ENCODE data around the gene SLC35D3. TPM values are rescaled to one million over a fixed set of nuclear protein-coding genes. Genes with fewer than 3 reads are reported as not detected.
"Not testable (repeated sequence)": the region's sequence is repeated elsewhere in the genome, so short reads cannot be mapped to it uniquely, and the experiment has no call there.

Gene SLC35D3, protein sequence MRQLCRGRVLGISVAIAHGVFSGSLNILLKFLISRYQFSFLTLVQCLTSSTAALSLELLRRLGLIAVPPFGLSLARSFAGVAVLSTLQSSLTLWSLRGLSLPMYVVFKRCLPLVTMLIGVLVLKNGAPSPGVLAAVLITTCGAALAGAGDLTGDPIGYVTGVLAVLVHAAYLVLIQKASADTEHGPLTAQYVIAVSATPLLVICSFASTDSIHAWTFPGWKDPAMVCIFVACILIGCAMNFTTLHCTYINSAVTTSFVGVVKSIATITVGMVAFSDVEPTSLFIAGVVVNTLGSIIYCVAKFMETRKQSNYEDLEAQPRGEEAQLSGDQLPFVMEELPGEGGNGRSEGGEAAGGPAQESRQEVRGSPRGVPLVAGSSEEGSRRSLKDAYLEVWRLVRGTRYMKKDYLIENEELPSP
- total RNA-seq, result not detected
- long read RNA-seq, donor 1, result 0 reads
- long read RNA-seq, donor 2, result 0 reads

DNA sequence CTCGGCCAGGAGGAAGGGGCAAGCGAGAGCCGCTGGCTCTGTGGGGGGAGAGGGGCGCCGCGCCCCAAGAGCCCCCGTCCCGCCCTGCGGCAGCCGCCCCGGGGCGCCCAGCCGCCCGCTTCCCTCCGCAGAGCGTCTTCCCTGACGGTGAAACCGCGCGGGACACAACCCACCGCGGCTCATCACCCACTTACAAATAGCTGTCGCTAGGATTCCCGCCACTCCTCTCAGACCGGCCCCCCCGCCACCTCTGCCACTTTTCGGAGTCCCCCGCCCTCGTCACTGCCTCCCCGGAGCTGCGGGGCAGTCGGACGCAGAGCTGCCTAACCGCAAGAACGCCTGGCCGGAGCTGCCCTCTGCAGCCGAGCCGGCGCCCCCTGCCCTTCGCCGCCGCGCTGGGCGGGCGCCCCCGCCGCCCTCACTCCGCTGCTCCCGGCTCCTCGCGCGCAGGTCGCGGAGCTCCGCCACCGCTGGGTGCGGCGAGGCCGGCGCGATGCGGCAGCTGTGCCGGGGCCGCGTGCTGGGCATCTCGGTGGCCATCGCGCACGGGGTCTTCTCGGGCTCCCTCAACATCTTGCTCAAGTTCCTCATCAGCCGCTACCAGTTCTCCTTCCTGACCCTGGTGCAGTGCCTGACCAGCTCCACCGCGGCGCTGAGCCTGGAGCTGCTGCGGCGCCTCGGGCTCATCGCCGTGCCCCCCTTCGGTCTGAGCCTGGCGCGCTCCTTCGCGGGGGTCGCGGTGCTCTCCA, at the start of gene SLC35D3:
SLC35D3 (plus strand) TSS at position 366 of the 749 bp plus-strand sequence; CDS start at position 494, 128 bp downstream.
- DNase-seq (ENCODE audit: low spot score), result no peak
- intact Hi-C loops (cut with DNase I), result no loop called here

DNA sequence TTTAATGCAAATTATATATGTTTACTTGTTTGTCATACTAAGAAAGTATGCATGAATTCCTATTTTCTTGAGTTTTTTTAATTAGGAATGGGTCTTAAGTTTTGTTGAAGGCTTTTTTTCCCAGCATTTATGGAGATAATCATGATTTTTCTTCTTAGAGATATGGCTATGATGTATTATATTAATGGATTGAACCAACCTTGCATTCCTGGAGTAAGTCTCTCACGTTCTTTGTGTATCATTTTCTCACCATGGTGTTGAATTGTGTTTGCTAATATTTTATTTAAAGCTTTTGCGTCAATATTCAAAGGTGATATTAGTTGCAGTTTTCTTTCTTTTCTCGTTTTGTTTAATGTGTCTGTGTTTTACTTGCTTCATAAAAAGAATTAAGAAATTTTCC, 48.4 kb upstream of the SLC35D3 start:
- intact Hi-C loops (cut with DNase I), result no loop called here
- DNase-seq (ENCODE audit: low spot score), result no peak

DNA sequence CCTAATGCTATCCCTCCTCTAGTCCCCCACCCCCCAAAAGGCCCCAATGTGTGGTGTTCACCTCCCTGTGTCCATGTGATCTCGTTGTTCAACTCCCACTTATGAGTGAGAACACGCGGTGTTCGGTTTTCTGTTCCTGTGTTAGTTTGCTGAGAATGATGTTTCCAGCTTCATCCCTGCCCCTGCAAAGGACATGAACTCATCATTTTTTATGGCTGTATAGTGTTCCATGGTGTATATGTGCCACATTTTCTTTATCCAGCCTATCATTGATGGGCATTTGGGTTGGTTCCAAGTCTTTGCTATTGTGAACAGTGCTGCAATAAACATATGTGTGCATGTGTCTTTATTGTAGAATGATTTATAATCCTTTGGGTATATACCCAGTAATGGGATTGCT, 45.6 kb upstream of the SLC35D3 start:
- intact Hi-C loops (cut with DNase I), result not testable (repeated sequence)

DNA sequence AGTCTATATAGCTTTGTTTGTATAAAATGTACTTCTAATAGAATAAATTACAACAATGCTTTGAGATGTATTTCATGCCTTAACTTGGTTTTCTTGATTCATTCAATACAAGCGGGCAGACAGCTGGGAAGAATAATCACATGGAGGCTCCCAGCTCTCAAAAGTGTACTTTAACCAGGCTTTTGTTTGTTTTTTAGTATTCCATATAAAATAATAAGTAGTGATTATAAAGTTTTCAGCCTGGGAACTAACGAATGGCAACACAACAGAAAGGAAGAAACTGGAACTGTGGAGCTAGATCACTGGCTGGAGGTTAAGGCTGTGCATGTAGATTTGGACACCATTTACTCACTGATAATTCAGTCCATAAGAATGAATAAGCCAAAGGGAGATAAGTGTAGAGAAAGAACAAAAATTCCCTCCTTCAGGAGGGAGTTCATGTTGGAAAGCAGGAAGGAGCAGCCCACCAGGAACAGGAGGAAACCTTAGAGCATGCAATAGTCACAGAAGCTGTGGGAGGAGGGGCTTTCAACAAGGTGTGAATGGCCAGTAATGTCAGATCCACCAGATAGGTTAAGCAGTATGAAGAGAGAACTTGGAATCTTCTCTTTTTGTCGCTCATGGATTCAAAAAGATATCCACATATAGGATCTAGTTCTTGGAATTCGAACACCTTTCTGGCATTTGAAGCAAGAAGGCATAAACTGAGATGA, 41.2 kb upstream of the SLC35D3 start:
- intact Hi-C loops (cut with DNase I), result no loop called here
- DNase-seq (ENCODE audit: low spot score), result no peak

More for the DNA sequence above, 45.6 kb upstream of the SLC35D3 start:
- DNase-seq (ENCODE audit: low spot score), result not testable (repeated sequence)

DNA sequence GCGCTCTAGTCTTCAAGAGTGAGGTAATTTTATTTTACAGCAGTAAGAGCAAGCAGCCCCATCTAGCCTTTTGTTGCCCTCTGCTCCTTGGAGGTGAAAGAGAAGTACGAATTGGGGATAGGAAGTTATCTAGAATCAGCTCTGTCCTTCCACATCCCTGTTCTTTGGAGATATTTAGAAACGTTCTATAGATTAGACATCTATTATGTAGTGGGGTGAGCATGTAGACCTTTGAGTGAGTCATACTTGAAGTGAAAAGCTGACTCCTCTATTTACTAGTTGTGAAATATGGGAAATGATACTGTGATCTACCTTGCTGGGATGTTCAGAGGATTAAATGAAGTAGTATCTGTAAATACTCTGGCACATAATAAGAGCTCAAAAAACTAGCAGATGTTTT, 36.0 kb upstream of the SLC35D3 start:
- intact Hi-C loops (cut with DNase I), result no loop called here
- DNase-seq (ENCODE audit: low spot score), result no peak

DNA sequence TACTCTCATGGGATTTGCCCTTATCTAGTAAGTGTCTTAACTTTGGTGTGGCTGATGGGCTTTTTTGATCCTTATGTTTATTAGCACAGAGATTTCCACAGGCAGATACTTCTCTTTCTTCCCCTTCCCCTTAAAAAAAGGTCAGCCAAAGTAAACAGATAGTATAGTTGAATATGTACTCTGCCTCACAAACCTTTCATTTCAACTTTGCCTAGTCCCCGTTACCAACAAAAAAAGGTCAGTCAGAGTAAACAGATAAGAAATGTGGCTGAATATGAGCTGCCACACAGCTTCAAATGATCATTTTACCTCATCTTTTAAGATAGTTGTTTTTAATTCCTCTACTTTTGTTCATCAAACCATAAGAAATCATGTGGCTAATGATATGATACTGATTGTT, 34.1 kb upstream of the SLC35D3 start:
- no peak for DNase-seq (ENCODE audit: low spot score)
- intact Hi-C loops (cut with DNase I), result no loop called here

DNA sequence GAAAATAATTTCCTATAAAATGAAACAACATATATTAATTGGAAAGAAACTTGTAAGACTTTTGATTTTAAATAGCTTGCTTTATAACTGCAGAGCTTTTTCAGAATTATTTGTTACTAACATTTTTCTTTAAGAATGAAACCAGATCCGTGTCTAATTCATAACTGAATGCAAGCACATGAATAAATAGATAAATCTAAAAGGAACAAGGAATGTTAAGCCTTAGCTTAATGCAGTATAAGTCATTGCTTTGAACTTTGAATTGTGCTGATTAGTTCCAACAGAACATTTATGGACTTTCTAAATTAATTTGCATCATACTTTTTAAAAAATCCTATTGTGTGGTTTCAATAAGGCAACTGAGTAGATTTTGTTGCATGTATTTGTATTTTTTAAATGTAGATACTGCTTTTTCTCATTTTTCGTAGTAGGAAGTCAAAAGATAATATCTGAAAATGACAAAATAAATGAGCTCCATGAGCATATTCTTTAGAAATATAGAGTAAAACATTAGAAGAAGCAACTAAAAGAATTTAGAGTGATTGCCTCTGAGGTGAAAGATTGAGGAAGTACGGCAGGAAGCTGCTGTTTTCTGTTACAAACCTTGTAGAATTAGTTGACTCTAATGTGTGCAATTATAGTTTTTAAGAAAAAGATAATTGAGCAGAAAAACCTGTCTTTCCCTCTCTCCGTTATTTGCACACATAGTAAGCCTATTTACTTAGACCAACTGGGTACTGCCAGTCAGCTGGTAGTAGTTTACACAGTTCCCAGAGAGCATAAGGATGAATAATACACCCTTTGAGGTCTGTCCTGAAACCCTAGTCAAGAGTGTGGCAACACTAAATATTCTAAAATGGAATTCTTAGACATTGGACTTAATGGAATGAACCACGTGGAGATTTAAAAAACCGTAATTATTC, 32.6 kb upstream of the SLC35D3 start:
- no peak for DNase-seq (ENCODE audit: low spot score)
- intact Hi-C loops (cut with DNase I), result no loop called here

DNA sequence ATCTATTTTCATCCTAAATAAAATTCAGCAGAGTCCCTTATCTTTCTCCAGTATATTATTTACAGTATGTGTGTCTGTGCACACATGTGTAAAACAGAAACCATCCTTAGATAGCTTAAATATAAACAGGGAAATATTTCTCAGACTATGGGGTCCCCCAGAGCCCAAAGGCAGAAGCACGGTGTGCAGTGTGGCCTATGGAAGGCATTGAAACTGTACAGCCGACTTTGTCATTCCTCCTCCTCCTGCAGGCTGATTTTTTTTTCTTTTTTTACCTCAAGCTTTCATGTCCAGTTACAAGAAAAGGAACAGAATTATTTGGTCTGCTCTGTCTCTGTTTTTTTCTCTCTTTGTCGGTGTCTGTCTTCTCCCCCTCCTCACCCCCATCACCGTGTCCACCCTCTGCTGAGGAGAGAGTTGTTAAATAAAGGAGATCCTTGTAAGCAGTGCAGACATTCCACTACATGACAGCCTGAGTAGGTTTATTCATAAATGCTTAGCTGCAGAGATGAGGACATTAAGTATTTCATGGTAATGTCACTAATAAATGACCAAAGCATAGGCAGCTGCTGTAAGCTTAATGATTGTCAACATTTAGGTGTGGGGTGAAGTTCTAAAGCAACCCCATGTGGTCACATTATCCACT, 31.8 kb upstream of the SLC35D3 start:
- DNase-seq (ENCODE audit: low spot score), result no peak
- intact Hi-C loops (cut with DNase I), result no loop called here

DNA sequence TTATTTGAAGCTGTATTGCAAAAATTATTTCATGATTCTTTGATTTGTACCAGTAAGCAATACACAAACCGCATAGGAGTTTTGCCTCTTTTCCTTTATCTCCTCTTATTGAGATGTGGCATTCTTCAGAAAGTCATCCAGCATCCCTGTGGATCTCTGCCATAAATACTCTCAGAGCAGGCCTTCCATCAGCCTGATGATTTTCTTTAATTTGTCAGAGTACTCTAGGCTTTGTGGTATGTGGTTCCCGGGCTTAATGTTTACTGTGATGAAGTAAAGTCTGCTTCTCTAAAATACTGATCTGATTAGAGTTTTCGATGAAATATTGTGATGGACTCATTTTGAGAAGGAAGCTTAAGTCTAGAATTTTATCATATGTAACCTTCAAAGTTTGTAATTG, 31.1 kb upstream of the SLC35D3 start:
- intact Hi-C loops (cut with DNase I), result no loop called here
- DNase-seq (ENCODE audit: low spot score), result no peak

DNA sequence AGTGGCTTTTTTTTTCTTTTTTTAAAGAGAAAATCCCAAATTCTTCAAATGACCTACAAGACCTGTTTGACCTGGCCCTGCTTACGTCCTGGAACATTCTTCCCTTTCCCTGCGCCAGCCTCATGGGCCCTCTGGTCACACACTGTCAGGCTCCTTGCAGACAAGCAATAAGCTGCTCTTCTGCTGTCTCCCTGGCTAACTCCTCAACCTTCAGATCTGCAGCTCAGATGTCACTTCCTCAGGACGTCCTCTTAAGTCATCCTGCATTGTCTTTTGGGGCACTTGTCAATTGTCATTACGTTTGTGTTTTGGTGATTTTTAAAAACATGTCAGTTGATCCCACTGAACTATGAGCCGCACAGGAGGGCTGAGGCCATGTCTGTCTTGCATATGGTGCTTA, 28.9 kb upstream of the SLC35D3 start:
- no peak for DNase-seq (ENCODE audit: low spot score)
- intact Hi-C loops (cut with DNase I), result no loop called here

DNA sequence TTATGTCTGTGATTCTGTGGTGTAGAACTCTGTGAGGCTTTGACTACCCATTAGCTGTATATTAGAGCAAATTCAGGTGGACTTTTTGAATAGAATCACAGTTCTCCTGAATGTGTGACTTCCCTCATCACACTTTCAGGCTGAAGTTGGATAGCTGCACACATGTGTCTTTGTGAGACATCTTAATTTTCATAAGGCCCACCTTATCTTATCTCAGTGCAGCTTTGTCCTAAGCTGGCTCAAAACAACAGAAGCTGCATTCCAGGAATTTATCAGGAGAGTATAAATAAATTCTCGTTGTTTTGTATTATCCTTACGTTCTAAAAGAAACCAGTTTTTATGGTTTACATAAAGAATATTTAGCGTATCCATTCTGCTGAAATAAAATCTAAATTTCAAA, 26.2 kb upstream of the SLC35D3 start:
- no peak for DNase-seq (ENCODE audit: low spot score)
- intact Hi-C loops (cut with DNase I), result no loop called here

DNA sequence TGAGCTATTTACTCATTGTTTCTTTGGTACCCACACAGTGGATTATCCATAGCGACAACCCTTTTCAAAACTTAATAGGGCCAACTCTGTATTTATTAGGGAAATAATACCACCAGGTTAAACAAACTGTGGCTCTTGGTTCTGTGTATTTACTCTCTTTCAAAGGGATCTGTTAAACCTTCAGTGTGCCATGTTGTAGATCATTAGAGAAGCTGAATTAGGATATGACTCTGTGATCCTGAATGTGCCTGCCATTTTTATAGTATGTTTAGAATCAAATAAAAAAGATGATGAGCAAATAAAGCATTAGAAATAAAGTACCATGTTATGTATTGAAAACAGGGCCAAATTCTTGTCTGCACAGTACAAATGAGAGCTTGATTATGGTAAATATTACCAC, 25.0 kb upstream of the SLC35D3 start:
- DNase-seq (ENCODE audit: low spot score), result no peak
- intact Hi-C loops (cut with DNase I), result no loop called here

DNA sequence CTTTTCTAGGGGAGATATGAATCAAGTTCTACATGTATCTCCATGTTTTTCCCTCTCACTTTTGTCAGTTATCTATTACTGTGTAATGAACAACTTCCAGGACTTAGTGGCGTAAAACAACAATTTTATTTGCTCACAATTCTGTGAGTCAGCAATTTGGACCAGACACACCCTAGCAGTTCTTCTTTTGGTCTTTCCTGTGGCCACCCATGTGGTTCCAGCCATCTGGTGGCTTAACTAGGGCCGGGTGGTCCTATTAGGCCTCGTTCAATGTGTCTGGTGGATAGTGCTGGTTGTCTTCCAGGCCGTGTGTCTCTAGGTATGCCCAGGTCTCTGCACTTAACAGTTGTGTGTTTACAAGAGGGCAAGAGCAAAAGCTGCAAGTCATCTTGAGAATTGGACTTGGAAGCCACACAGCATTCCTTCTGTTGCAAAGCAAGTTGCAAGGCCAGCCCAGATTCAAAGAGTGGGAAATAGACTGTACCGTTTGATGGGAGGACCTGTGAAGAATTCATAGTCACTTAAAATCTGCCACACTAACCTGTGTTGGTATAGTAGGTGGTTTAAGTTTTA, 20.8 kb upstream of the SLC35D3 start:
- intact Hi-C loops (cut with DNase I), result no loop called here

DNA sequence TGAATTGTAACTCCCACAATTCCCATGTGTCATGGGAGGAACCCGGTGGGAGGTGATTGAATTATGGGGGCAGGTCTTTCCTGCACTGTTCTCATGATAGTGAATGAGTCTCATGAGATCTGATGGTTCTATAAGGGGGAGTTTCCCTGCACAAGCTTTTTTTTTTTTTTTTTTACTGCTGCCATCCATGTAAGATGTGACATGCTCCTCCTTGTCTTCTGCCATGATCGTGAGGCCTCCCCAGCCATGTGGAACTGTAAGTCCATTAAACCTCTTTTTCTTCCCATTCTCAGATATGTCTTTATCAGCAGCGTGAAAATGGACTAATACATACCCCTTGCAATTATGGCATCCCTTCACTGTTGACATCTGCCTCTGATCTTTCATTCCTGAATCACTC, 17.6 kb upstream of the SLC35D3 start:
- intact Hi-C loops (cut with DNase I); DNase-seq (ENCODE audit: low spot score): not testable (repeated sequence)

More for the DNA sequence above, 20.8 kb upstream of the SLC35D3 start:
- no peak for DNase-seq (ENCODE audit: low spot score)

DNA sequence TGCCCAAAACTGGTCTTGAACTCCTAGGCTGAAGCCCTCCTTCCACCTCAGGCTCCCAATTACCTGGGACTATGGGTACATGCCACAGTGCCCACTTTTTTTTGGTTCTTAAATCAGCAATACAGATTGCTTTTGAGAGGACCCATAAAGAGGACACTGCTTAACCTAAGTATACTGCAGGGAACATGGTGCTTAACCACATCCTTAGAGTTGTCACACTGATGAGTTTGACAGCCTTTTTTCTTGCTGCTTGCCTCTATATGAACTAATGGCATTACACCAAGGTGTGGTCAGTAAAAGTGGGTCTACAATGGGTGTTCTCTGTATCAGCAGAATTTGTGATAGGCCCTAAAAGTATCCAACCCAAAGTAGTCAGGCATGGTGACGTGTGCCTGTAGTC, 7.2 kb upstream of the SLC35D3 start:
- intact Hi-C loops (cut with DNase I), result no loop called here

DNA sequence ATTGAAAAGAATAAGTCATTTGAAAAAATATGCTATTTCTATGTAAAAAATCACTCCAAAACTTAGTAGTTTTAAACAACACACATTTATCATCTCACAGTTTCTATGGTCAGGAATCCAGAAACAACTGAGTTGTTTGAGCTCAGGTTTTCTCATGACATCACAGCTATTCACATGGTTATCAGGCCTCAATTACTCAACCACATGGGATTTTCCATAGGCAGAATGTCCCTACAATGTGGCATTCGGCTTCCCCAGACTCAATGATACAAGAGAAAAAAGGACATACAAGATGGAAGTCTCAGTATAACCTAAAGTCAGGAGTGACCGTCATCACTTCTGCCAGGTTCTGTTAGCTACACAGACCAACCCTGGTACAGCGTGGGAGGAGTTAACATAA, 3.4 kb upstream of the SLC35D3 start:
- no peak for DNase-seq (ENCODE audit: low spot score)
- intact Hi-C loops (cut with DNase I), result no loop called here

More for the DNA sequence above, 7.2 kb upstream of the SLC35D3 start:
- no peak for DNase-seq (ENCODE audit: low spot score)

DNA sequence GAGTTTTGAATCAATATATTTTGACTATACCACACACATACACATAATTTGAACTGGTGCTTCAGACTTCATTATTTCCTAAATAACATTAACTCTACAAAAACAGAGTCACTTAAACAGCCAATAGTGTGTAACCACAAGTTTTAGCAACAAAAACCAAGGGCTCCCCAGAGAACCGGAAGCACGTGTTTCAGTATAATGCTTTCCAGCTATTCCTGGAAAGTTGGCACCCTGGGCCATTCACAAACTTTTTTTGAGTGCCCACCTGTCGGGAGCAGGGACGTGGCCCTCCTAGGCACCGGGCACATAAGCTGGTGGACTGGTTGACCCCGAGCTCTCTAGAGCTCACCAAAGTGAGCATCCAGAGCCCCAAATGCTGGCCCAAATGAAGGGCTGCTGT, 1.9 kb upstream of the SLC35D3 start:
- intact Hi-C loops (cut with DNase I), result no loop called here
- DNase-seq (ENCODE audit: low spot score), result no peak
